Breast epithelium (tissue), 3 donors: ENCODE data around the gene DNAJC8.

Experiments used
- CTCF ChIP-seq, 3 donors: fragments of 450-650 bp; IDR thresholded peaks; one replicate each; pipeline ENCODE4 v1.5.1; 2016 to 2017; ENCODE audit warnings: antibody characterized with exemption in 3 of 3, mild to moderate bottlenecking in 3 of 3, moderate library complexity in 3 of 3
- POLR2A ChIP-seq: fragments of 450-650 bp; IDR thresholded peaks from one replicate; pipeline ENCODE4 v1.6.1; 2016; ENCODE audit warnings: antibody characterized with exemption, mild to moderate bottlenecking, moderate library complexity
- POLR2AphosphoS5 ChIP-seq, 3 donors: sonication (generic); formaldehyde crosslinking; IDR thresholded peaks; one replicate each; pipeline ENCODE4 v1.6.1; 2017; ENCODE audit warnings: antibody characterized with exemption in 3 of 3

- TF ChIP-seq CTCF (IDR thresholded peaks at IDR 0.05): no peak
- no peak for TF ChIP-seq POLR2AphosphoS5 (IDR thresholded peaks at IDR 0.05)
- no peak for TF ChIP-seq POLR2A
Measured at GRCh38 chr1:28259934-28260802, 27.3 kb upstream of the DNAJC8 start.
